ENCODE data around the gene DYNLT4. TPM values are rescaled to one million over a fixed set of nuclear protein-coding genes. Genes with fewer than 3 reads are reported as not detected.
A peak's percentile ranks its signal among the peaks of the same experiment; 100 is the strongest.

DYNLT4 gene, protein sequence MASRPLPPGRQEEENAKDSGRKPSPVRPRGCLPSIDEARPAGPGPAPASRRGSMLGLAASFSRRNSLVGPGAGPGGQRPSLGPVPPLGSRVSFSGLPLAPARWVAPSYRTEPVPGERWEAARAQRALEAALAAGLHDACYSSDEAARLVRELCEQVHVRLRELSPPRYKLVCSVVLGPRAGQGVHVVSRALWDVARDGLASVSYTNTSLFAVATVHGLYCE
- total RNA-seq (2021) (0.31 to 0.62 TPM (median 0.57 TPM) in 3 replicates), Bru-seq, nascent RNA (not detected)
- long read RNA-seq, experiment 1: 0 reads
- long read RNA-seq, experiment 2: 0 reads
- long read RNA-seq, experiment 3: 0 reads

DNA sequence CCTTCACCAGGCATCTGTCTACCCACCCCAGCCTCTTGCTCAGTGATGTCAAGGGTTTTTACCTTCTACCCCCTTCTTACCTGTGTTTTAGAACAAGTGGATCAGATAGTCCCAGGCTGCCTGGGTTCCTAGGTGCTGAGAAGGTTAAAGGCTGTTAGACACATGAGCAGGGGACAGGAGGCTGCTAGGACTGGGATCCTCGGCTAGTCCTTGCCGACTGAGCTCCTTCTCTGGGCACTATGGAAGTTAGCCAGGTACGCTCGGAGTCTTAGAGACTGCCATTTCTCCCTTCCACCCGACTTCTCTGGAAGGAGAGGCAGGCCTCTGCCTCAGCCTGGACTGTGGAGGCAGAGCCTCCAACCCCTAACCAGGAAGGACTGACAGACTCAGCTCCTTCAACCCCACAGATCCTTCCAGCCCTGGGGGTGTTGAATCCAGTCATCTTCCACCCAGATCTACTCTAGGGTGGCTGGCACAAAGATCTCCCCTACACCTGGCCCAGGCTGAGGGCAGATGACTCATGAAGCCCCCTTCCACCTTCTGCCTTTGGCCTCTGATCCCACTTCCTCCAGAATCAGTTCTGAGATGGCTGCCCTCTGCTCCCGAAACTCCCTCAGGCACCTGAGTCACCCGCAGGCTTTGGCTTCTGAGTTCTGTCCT, at the start of gene DYNLT4:
TSS of gene DYNLT4 (minus strand) at position 648 of the 660 bp plus-strand sequence. CDS start 683 bp downstream, outside the sequence.
- ChIA-PET POLR2A (interaction anchor here (1.4 kb wide), 2 partner anchors 20 to 86 kb away, joined by 3 read pairs; no protein-coding TSS in a partner anchor), CTCF (interaction anchor here (0.5 to 2.9 kb wide), 7 partner anchors 8 to 626 kb away, joined by 3 to 20 read pairs (median 9); partner anchors contain the start of genes BEST4 and RNU5D-1)
- no peak for ATAC-seq
- peaks cover 36% of the 10 kb centered on the region for H3K4me1 Mint-ChIP-seq
- TF ChIP-seq, protein P1, sequence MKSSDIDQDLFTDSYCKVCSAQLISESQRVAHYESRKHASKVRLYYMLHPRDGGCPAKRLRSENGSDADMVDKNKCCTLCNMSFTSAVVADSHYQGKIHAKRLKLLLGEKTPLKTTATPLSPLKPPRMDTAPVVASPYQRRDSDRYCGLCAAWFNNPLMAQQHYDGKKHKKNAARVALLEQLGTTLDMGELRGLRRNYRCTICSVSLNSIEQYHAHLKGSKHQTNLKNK (CRISPR knock-in tag; IDR thresholded peaks at IDR 0.05): no peak
- TF ChIP-seq, protein P2, sequence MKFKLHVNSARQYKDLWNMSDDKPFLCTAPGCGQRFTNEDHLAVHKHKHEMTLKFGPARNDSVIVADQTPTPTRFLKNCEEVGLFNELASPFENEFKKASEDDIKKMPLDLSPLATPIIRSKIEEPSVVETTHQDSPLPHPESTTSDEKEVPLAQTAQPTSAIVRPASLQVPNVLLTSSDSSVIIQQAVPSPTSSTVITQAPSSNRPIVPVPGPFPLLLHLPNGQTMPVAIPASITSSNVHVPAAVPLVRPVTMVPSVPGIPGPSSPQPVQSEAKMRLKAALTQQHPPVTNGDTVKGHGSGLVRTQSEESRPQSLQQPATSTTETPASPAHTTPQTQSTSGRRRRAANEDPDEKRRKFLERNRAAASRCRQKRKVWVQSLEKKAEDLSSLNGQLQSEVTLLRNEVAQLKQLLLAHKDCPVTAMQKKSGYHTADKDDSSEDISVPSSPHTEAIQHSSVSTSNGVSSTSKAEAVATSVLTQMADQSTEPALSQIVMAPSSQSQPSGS (CRISPR knock-in tag; IDR thresholded peaks at IDR 0.05; ENCODE audit: borderline replicate concordance, low read depth): no peak
- TF ChIP-seq NR2C2 (CRISPR knock-in tag; IDR thresholded peaks at IDR 0.05) (no peak), ZNF416 (CRISPR knock-in tag; IDR thresholded peaks at IDR 0.05) (no peak), NFYB (CRISPR knock-in tag; conservative IDR thresholded peaks at IDR 0.05; ENCODE audit: low read depth) (no peak), GRHL2 (CRISPR knock-in tag; IDR thresholded peaks at IDR 0.05; ENCODE audit: insufficient replicate concordance, severe bottlenecking) (no peak), FOXP1 (CRISPR knock-in tag; IDR thresholded peaks at IDR 0.05; ENCODE audit: borderline replicate concordance) (no peak), ESRRA (CRISPR knock-in tag; IDR thresholded peaks at IDR 0.05; ENCODE audit: borderline replicate concordance) (no peak), KAT7 (CRISPR knock-in tag; IDR thresholded peaks at IDR 0.05; ENCODE audit: borderline replicate concordance) (no peak)
- TF ChIP-seq, protein P3, sequence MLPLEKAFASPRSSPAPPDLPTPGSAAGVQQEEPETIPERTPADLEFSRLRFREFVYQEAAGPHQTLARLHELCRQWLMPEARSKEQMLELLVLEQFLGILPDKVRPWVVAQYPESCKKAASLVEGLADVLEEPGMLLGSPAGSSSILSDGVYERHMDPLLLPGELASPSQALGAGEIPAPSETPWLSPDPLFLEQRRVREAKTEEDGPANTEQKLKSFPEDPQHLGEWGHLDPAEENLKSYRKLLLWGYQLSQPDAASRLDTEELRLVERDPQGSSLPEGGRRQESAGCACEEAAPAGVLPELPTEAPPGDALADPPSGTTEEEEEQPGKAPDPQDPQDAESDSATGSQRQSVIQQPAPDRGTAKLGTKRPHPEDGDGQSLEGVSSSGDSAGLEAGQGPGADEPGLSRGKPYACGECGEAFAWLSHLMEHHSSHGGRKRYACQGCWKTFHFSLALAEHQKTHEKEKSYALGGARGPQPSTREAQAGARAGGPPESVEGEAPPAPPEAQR (CRISPR knock-in tag; IDR thresholded peaks at IDR 0.05): no peak
- TF ChIP-seq, protein P4, sequence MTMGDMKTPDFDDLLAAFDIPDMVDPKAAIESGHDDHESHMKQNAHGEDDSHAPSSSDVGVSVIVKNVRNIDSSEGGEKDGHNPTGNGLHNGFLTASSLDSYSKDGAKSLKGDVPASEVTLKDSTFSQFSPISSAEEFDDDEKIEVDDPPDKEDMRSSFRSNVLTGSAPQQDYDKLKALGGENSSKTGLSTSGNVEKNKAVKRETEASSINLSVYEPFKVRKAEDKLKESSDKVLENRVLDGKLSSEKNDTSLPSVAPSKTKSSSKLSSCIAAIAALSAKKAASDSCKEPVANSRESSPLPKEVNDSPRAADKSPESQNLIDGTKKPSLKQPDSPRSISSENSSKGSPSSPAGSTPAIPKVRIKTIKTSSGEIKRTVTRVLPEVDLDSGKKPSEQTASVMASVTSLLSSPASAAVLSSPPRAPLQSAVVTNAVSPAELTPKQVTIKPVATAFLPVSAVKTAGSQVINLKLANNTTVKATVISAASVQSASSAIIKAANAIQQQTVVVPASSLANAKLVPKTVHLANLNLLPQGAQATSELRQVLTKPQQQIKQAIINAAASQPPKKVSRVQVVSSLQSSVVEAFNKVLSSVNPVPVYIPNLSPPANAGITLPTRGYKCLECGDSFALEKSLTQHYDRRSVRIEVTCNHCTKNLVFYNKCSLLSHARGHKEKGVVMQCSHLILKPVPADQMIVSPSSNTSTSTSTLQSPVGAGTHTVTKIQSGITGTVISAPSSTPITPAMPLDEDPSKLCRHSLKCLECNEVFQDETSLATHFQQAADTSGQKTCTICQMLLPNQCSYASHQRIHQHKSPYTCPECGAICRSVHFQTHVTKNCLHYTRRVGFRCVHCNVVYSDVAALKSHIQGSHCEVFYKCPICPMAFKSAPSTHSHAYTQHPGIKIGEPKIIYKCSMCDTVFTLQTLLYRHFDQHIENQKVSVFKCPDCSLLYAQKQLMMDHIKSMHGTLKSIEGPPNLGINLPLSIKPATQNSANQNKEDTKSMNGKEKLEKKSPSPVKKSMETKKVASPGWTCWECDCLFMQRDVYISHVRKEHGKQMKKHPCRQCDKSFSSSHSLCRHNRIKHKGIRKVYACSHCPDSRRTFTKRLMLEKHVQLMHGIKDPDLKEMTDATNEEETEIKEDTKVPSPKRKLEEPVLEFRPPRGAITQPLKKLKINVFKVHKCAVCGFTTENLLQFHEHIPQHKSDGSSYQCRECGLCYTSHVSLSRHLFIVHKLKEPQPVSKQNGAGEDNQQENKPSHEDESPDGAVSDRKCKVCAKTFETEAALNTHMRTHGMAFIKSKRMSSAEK (CRISPR knock-in tag; IDR thresholded peaks at IDR 0.05; ENCODE audit: borderline replicate concordance): no peak
- TF ChIP-seq, protein P5, sequence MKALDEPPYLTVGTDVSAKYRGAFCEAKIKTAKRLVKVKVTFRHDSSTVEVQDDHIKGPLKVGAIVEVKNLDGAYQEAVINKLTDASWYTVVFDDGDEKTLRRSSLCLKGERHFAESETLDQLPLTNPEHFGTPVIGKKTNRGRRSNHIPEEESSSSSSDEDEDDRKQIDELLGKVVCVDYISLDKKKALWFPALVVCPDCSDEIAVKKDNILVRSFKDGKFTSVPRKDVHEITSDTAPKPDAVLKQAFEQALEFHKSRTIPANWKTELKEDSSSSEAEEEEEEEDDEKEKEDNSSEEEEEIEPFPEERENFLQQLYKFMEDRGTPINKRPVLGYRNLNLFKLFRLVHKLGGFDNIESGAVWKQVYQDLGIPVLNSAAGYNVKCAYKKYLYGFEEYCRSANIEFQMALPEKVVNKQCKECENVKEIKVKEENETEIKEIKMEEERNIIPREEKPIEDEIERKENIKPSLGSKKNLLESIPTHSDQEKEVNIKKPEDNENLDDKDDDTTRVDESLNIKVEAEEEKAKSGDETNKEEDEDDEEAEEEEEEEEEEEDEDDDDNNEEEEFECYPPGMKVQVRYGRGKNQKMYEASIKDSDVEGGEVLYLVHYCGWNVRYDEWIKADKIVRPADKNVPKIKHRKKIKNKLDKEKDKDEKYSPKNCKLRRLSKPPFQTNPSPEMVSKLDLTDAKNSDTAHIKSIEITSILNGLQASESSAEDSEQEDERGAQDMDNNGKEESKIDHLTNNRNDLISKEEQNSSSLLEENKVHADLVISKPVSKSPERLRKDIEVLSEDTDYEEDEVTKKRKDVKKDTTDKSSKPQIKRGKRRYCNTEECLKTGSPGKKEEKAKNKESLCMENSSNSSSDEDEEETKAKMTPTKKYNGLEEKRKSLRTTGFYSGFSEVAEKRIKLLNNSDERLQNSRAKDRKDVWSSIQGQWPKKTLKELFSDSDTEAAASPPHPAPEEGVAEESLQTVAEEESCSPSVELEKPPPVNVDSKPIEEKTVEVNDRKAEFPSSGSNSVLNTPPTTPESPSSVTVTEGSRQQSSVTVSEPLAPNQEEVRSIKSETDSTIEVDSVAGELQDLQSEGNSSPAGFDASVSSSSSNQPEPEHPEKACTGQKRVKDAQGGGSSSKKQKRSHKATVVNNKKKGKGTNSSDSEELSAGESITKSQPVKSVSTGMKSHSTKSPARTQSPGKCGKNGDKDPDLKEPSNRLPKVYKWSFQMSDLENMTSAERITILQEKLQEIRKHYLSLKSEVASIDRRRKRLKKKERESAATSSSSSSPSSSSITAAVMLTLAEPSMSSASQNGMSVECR (CRISPR knock-in tag; IDR thresholded peaks at IDR 0.05; ENCODE audit: borderline replicate concordance): no peak
- TF ChIP-seq, protein P6, sequence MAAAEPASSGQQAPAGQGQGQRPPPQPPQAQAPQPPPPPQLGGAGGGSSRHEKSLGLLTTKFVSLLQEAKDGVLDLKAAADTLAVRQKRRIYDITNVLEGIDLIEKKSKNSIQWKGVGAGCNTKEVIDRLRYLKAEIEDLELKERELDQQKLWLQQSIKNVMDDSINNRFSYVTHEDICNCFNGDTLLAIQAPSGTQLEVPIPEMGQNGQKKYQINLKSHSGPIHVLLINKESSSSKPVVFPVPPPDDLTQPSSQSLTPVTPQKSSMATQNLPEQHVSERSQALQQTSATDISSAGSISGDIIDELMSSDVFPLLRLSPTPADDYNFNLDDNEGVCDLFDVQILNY (CRISPR knock-in tag; IDR thresholded peaks at IDR 0.05): no peak
- H3K27me3 Mint-ChIP-seq (ENCODE audit: low read depth): peaks cover under 1% of the 10 kb centered on the region; the same call in 1 of the 2 replicates
- H3K27ac Mint-ChIP-seq: peak within 1 kb of the TSS; percentile 100
- H3K4me3 Mint-ChIP-seq: peak within 1 kb of the TSS; percentile 19; the same call in 1 of the 2 replicates
- H3K36me3 Mint-ChIP-seq: peaks cover 21% of the 10 kb centered on the region
- H3K9me3 Mint-ChIP-seq: no peaks in the 10 kb centered on the region
- no peak for DNase-seq (ENCODE audit: low spot score)

Data from WTC11 (cell line).